CMK (cell line): ENCODE results near the gene NR2F1-AS1.
"Not testable (repeated sequence)": the region's sequence is repeated elsewhere in the genome, so short reads cannot be mapped to it uniquely, and the experiment has no call there.

Source experiments
- DNase-seq: peaks from one replicate; pipeline ENCODE4 v3.0.0-alpha.2; 2010; ENCODE audit warnings: low read depth

NR2F1-AS1 gene

DNA sequence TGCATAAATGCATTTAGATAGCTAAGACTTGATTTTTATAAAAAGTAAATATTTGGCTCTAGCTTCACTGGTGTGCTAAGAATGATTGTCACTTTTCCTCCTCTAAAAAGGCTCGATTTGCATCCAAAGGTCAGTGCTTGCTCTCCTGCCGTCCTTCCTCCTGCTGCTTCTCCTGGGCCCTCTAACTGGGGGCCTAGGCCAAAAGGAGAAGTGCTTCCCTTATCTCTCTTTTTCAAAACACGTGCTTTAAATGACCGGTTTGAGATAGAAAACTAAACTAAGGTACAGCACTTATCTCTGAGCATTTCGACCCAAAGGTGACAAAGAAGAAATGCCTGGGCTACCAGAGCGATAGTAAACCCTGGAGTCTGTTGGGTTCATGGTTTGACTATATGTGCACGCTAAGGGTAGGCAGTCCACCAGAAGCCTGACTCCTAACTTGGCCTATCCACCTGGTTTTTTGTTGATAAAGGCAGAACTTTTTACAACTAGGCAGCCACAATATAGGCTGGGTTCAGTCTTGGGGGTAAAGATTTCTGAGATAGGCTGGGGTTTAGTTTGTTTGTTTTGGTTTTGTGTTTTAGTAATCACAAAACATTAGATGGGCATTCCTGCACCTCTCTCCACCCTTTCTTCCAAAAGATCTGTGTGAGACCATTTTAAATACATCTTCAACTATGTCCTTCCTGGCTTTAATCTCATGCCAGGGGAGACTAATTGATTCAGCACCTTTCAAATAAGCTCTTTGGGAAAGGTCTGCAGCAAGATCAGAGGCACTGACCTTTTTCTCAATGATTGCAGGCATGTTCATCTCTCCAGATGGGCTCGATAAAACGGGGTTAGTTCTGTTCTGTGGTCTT lies 3.8 kb downstream of the NR2F1-AS1 start:
- DNase-seq: no peak

DNA sequence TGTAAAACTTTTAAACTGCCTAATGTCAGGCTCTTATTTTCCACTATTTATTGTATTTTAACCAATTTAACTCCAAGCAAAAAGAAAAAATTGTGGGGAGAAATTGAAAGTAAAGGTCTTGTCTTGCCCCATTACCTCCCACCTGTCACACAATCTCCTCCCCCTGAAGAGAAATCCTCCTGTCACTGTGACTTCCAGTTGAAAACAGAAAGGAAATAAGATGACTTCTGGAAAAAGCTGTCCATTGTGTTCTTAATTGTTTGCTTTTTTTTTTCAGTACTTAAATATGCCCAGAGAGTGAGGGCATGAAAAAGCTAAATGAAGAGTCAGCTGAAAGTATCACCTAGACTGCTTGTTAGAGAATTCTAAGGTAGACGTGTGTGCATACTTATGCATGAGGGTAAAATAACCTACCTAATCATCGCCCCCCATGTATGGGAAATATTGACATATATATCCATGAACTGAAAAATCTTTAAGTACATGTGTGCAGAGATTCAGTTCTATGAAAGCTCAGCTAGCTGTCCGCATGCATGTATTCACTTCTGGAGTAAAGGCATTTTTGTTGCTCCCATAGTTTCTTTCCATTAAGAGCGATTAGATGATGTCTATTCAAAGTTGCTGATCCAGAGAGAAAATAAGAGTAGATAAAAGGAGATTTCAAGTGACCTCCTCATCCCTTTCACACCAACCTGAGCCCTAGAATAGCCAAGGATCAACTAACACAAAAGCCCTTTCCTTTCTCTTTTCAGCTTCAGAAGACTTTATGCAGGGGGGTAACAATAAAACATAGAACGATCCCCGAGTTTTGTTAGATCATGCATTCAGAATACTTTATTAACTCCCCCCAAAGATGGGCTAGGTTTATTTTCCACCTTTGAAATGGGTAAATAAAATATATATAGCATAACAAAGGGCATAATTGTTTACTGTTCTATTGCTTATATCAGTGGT lies 5.3 kb downstream of the NR2F1-AS1 start:
- no peak for DNase-seq

DNA sequence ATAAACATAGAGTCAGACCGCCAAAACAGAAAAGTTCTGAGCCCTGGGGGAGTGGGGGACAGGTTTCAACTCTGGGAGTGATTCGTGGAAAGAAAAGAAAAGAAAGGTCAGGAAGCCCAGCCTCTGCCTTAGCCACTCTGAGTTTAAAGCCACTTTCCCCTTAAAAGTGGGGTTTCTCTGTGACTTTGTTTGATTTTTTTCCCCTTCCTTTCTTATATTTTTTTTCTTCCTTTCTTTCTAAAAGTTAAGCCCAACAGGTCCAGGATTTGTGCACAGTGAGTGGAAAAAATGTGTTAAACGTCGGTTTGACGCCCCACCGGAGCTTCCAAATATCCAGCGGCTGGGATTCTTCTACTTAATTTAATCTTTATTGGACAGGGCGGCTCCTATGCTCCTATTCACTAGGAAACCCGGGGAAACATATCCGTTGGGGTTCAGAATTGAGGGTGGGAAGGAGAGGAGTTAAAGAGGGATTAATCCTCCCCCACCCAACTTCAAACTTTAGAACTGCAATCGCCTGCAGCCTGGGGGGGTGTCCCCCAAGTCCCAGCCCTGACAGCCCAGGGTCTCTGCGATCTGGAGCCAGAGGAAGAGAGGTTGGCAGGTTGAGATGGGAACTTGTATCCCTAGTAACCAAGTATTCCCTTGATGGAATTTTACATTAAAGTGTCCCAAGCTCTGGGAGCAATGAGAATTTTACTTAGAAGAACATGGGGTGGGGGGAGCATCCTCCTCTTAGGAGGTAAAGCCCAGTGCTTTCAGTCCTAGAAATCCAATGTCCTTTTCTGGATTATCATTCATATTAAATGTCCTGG lies 6.3 kb downstream of the NR2F1-AS1 start:
- no peak for DNase-seq

- no peak for DNase-seq
These were observed 7.4 kb downstream of the NR2F1-AS1 start for GRCh38 chr5:93573354-93574351.

- no peak for DNase-seq
These were observed 8.2 kb downstream of the NR2F1-AS1 start for GRCh38 chr5:93572608-93573353.

GRCh38 chr5:93572101-93572607 lies 8.9 kb downstream of the NR2F1-AS1 start:
- DNase-seq: no peak

- no peak for DNase-seq
These were observed 9.7 kb downstream of the NR2F1-AS1 start for GRCh38 chr5:93571114-93571949.

DNA sequence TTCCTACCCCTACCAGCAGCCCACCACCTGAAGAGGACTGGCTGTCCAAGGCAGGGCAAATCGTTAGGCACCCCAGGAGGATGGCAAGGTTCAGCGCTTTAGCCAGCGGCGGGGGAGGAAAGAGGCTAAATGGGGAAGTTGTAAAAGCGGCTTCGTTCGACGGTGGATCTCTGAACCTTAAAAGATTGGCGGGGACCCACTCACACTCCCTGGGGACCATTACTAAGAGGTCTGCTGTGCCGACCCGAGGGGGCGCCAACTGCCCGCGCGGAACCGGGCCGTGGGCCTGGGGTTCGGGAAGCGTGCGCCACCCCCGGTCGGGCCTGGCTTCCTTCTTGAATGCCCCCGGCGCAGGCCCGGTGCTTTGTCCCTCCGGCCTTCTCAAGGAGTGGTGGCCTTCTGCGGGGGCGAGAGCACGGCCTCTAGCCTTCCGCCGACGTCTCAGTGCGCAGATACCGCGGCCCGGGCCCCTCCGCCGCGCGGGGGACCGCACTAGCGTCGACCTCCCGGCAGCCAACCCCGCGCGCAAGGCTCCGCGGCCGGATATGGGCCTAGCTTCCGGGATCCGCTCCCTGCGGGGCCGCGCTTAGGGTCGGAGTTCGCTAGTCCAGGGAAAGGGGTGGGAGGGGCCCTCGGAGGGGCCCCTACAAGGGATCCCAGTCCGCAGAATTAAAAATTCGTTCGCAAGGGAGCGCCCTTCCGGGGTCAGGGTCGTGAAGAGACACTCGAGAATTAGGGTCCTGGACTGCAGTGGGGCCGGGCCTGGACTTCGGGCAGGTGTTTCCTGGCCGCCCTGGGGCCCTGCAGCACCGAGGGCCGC lies 10.5 kb downstream of the NR2F1-AS1 start:
- DNase-seq: no peak

- no peak for DNase-seq
These were observed 11.5 kb downstream of the NR2F1-AS1 start for GRCh38 chr5:93569300-93570160.

DNA sequence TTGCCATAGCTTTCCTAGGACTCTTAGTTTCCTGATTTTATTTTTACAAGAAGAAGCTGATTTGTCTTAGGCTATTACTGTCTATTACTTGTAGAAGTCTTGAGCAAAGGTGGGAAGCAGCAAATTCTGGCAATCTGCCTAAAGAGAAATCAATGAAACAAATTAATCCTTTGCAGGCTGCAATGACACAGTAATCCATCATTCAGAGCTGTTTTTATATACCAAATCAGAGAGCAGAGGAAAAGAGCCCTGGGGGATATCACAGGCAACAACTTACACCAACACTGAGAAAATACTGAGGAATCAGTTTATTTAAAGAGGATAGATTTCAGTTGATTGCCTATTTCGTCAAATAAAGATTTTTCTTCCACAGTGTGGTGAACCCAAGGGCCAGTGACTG lies 13.6 kb downstream of the NR2F1-AS1 start:
- DNase-seq: no peak

GRCh38 chr5:93566091-93566490 lies 14.9 kb downstream of the NR2F1-AS1 start:
- DNase-seq: no peak

GRCh38 chr5:93557021-93557604 lies 23.9 kb downstream of the NR2F1-AS1 start:
- DNase-seq: no peak

GRCh38 chr5:93549594-93549993 lies 31.4 kb downstream of the NR2F1-AS1 start:
- DNase-seq: not testable (repeated sequence)

GRCh38 chr5:93545872-93546271 lies 35.1 kb downstream of the NR2F1-AS1 start:
- DNase-seq: no peak

GRCh38 chr5:93532370-93532769 lies 48.6 kb downstream of the NR2F1-AS1 start:
- no peak for DNase-seq

DNA sequence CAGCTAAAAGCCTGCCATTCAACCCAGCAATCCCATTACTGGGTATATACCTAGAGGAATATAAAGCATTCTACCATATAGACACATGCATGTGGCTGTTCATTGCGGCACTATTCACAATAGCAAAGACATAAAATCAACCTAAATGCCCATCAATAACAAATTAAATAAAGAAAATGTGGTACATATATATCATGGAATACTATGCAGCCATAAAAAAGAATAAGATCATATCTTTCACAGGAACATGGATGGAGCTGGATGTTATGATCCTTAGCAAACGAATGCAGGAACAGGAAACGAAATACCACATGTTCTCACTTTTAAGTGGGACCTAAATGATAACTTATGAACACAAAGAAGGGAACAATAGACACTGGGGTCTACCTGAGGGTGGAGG lies 59.2 kb downstream of the NR2F1-AS1 start:
- DNase-seq: not testable (repeated sequence)

DNA sequence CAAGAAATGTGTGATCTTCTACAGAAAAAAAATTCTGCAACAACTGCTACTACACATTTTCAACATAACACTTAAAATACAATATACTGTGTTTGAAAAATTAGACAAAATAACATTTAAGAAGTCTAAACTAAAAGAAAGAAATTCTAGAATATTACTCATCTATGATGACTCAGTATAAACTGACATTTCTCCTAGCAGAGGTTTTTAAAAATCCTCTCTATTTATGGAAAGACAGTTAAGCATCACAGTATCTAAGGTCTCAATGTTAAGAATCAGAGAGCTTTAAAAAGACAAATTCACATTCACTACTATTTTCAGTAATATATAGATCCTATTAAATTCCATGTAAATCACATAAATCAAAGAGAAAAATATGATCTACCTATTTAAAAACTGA lies 61.3 kb downstream of the NR2F1-AS1 start:
- DNase-seq: no peak
